Amygdala (tissue), 56 donors: ENCODE data around the gene PARD3B.

ENCODE experiments used
- DNase-seq, 56 donors: peaks; one replicate each; lab custom pipeline; 2025; lab: John Stamatoyannopoulos, UW

Gene PARD3B

GRCh38 chr2:205500065-205500464 is 954.8 kb downstream of the PARD3B start:
- no peak for DNase-seq

- no peak for DNase-seq
Observed at GRCh38 chr2:205500951-205501350, 955.7 kb downstream of the PARD3B start.

DNA sequence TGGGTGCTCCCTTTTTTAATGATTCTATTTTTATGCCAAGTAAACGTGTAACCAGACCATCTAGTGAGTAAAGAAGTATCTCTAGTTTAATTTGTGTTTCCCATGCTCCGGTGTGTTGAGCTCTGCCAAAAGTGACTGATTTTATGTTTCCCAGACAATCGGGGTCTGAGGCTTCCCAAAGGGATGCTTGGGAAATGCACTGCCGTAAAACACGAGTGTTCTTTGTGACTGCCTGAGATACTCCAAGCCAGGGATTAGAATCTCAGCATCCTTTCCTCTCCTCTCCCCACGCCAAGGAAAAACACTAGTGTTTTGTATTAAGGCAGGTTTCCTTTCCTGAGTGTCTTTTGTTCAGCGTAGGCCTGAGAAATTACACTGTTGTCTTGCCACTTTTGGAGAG is 956.6 kb downstream of the PARD3B start:
- DNase-seq = peak in 1 of 56 donors; percentile 4

DNA sequence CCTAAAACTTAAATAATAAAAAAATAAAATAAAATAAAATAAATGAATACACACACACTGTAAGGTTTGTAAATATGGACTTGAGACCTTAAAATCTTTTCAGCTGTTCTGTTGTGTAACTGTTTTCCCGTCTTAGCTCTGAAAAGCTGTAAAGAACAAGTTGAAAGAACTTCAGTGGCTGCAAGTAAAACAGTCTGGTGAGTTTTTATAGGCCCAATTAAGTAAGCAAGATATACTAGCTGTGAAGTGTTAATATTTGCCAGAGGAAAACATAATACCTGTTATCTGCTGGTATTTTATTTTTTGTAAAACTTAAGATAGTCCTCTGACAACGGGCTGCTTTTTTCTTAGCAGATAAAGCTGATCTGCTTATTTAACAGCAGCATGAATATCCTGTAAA is 960.1 kb downstream of the PARD3B start:
- DNase-seq = no peak

GRCh38 chr2:205509655-205510054 is 964.4 kb downstream of the PARD3B start:
- DNase-seq = no peak

DNA sequence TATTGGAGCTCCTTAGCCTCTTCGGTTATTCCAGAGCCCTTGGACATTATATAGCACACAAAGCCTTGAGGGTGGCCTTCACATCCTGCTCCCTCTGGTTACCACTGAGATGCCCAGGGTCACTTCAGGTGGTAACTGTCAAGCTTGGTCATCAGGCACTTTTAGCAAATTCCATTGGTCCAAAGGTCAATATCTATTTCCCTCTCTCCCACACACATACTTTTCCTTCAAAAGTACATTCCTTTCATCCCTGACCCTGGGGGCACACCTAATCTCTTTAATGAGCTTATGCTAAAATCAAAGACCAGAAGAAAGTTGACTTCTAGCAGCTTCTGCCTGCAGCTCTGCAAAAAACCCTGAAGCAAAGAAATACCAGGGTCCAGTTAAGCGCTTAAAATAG is 965.1 kb downstream of the PARD3B start:
- no peak for DNase-seq

GRCh38 chr2:205511221-205511620 is 965.9 kb downstream of the PARD3B start:
- DNase-seq = no peak

DNA sequence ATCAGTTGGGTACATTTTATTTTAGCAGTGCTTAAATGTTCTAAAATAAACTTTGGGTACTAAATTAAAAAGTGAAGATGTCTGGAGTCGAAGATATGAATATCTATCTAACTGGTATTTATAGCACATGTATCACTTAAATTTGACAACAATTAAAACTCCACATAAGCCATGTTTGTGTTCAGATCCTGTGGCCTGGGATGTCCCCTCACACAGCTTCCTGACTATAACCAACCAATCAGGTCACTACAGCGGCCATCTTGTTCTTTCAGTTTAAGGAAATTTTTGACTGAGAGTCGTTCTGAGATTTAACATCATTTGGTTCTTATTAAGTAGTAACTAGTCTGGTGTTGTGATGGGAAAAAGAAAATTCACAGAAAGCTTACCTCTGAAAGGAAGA is 966.4 kb downstream of the PARD3B start:
- DNase-seq = no peak

DNA sequence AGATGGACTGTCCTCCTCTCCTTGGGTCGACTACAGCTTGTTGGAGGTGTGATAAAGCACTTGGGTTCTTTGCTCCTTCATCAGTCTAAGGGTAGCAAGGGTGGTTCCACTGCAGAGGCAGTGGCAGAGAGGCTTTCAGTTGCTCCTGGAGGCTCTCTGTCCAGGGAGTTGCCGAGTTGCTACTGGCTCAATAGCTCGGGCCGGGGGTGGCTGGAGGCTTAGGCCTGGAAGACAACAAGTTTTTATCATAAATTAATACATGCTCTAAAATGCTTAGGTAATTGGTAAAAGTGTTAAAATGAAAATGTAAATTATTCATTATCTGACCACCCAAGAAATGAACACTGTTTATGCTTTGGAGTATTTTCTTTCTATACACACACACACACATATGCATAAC is 975.0 kb downstream of the PARD3B start:
- DNase-seq = no peak

DNA sequence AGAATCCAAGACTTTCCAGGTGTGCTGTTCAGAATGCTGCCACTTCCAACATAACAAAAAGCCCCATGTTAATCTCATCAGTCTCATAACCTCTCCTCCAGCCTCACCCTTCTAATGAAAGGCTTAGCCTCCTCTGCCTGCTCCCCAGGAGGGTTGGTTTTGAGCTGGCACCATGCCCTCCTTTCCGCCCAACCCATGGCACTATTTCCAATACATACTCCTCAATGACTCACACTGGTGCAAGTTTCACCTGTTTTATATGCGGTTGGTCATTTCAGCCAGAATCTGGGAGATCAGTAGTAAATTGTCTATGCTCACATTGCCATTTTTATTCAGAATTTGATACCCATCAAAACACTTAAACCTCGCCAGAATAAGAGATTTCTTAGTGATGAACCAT is 979.4 kb downstream of the PARD3B start:
- DNase-seq = no peak

DNA sequence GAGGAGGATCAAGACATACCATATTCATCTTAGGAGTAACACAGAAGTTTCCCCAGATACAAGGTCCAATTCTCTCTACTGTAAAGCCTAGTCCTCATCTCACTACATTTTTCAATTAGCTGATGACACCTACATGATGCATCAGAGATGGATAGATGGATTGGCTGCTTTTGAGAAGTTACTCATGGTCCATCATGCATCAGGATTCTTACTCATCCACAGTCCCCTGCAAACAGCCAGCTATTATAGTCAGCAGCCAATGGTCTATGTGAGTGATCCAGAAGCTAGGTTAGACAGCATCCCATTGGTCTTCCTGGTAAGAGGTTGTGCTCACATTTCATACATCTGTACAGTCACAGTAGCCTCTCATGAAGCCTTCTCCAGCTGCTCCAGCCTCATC is 982.5 kb downstream of the PARD3B start:
- DNase-seq = no peak

GRCh38 chr2:205531072-205531471 is 985.8 kb downstream of the PARD3B start:
- no peak for DNase-seq

GRCh38 chr2:205531489-205532148 is 986.3 kb downstream of the PARD3B start:
- DNase-seq = no peak

DNA sequence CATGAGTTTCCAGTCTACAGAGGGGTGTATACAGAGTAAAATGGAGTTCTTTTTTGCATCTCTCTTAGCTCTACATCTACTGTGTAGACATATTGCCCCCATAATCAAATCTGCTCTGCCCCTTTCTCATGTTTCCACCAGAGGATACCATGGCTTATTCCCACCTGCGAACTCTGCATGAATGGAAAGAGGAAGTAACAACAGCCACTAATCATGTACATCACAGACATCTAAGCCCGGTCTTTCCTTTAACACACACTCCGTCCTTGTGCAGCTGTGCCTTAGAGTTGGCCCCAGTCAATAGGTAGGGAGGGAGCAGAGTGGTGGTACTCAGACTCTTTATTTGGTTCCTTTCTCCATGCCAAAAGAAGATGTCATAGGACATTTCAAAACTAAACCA is 989.7 kb downstream of the PARD3B start:
- no peak for DNase-seq

DNA sequence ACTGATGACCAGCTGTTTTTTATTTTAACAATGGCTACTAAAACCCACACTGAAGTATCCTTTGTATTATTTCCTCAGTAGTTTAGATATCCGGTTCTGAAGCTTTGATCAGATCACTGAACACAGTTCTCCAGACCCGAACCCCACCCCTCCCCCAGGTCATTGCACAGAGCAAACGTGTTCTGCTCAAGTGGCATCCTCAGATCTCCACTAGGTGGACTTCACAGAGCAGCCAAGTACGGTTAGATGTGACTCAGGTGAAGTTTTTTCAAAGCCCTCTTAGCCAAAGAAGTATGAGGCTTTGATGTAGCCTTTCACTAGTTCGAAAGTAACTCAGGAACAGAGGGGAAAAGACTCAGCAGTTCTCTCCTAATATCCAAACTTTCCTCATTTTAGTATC is 994.3 kb downstream of the PARD3B start:
- DNase-seq = no peak

DNA sequence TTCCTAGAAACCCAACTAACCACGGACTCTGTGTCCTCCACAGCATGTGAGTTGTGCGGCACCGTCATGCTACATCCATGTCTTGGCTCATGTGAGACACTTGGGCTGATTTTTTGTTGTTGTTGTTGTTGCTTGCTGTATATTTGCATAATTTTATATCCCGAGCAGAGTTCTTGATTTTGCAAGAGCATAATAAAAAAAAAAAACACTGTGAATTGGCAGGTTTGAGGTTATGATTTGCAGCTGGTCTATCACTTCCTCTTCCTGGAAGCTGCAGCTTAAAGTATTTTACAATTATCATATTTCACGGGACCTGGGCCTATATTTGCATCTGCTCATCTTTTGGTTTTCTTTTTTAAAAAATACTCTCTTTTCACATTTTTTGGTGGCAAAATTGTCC is 994.8 kb downstream of the PARD3B start:
- no peak for DNase-seq

GRCh38 chr2:205543262-205543843 is 998.1 kb downstream of the PARD3B start:
- DNase-seq = no peak

DNA sequence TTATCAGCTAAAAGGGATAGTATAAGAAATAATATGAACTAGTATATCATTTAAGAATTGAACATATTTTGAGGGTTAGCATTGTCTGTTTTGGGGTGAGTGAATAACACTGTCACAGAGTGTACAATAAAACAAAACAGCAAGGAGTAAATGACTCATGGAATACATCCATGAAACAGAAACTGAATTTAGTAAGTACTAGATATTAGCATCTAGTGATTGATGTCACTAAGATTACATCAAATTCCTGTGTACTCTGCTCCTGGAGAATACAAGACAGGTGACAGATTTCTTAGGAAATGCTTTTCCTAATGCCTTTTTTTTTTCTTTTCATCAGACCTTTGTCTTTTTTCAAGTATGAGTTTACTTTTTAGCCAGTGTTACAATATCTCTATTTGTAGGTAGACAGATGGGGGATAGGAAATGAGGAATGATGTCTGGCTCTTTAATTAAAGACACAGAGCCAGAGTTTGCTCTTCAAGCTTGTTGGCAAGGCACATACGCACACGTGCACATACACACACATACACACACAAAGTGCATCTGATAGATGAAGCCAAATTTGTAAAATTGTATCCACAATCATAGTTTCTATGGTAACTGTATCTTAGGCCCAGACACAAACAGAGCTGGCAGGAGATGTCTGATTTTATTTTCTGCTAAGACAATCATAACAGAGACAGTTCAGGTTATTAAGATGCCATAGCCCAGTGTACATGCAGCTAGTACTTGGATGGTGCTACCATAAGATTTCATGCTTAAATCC is 998.8 kb downstream of the PARD3B start:
- no peak for DNase-seq

- no peak for DNase-seq
Observed at GRCh38 chr2:205545971-205546816, 1000.9 kb downstream of the PARD3B start.

DNA sequence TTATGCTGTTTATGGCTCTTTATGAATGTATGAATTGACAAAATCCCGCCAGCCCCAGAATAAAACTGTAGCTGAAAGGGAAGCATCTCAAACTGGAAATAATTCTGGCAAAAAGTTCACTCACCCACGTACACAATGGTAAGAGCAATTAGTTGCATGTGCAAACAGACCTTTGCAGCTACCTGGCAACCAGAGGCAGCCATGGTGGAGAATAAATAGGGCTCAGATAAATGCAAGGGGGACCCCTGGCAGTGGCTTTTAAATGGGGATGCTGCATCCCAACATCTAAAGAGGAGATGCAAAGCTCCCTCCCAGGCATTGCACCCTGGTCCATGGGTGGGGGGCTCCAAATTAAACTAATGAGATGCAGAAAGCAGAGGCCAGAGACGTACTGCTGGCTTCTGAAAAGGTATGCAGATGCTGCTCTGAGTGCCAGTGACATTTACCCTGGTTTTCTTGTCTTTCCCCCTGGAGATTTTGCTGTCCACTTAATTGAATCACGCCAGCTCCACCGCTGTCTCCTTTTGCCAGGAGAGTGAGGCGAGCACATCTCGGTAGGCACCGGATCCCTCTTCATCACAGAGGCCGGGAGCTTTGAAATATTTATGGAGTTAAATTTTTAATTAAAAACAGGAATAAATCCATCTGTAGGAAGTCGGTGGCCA is 1010.4 kb downstream of the PARD3B start:
- DNase-seq = no peak

- DNase-seq = no peak
Observed at GRCh38 chr2:205556357-205556756, 1011.1 kb downstream of the PARD3B start.
